Astrocyte (in vitro differentiated cells and primary cell): Measurements from ENCODE around the gene P2RY6. TPM values are rescaled to one million over a fixed set of nuclear protein-coding genes. Genes with fewer than 3 reads are reported as not detected.

ENCODE experiments used
- DNase-seq: peaks from one replicate; pipeline ENCODE4 v3.0.0-alpha.2; 2010; ENCODE audit warnings: low read depth
- FAIRE-seq: peaks from 2 replicates; lab custom pipeline; 2011; peaks lifted over from hg19 to GRCh38; lab: Jason Lieb, UNC
- H2AFZ ChIP-seq: 2 replicates; pipeline ENCODE4 v1.6.0; 2012; ENCODE audit warnings: low read depth, low read length, inconsistent platforms
- H3K27ac ChIP-seq: 2 replicates; pipeline ENCODE4 v1.5.1; 2011; ENCODE audit warnings: low read depth, low read length, inconsistent platforms
- H3K27me3 ChIP-seq: 2 replicates; pipeline ENCODE4 v1.6.0; 2011; ENCODE audit warnings: low read length, inconsistent platforms; ENCODE audit not compliant: insufficient read depth
- H3K36me3 ChIP-seq: 2 replicates; pipeline ENCODE4 v1.5.1; 2011; ENCODE audit warnings: low read length, inconsistent platforms; ENCODE audit not compliant: insufficient read depth
- H3K4me1 ChIP-seq: 2 replicates; pipeline ENCODE4 v1.5.1; 2011; ENCODE audit warnings: low read length, inconsistent platforms; ENCODE audit not compliant: insufficient read depth
- H3K4me2 ChIP-seq: 2 replicates; pipeline ENCODE4 v1.6.0; 2012; ENCODE audit warnings: low read length, inconsistent platforms
- H3K4me3 ChIP-seq: 2 replicates; pipeline ENCODE4 v1.5.1; 2011; ENCODE audit warnings: low read depth, mild to moderate bottlenecking, low read length, inconsistent platforms; ENCODE audit not compliant: insufficient read depth
- H3K79me2 ChIP-seq: 2 replicates; pipeline ENCODE4 v1.6.0; 2012; ENCODE audit warnings: mild to moderate bottlenecking, low read length, inconsistent platforms; ENCODE audit not compliant: insufficient read depth
- H3K9ac ChIP-seq: 2 replicates; pipeline ENCODE4 v1.6.0; 2012; ENCODE audit warnings: mild to moderate bottlenecking, low read length, inconsistent platforms
- H3K9me3 ChIP-seq: 2 replicates; pipeline ENCODE4 v1.5.1; 2012; ENCODE audit warnings: low read depth, mild to moderate bottlenecking, low read length, inconsistent platforms; ENCODE audit not compliant: insufficient read depth
- H4K20me1 ChIP-seq: 2 replicates; pipeline ENCODE4 v1.6.0; 2012; ENCODE audit warnings: low read length, inconsistent platforms; ENCODE audit not compliant: insufficient read depth
- H3K27ac Mint-ChIP-seq: one replicate; pipeline ENCODE4 v1.8.0; 2021; ENCODE audit warnings: mild to moderate bottlenecking, mixed read lengths; ENCODE audit not compliant: unreplicated experiment
- H3K27me3 Mint-ChIP-seq: one replicate; pipeline ENCODE4 v1.8.0; 2021; ENCODE audit warnings: low read depth, mixed read lengths; ENCODE audit not compliant: unreplicated experiment
- H3K36me3 Mint-ChIP-seq: one replicate; pipeline ENCODE4 v1.8.0; 2021; ENCODE audit warnings: low read depth, mixed read lengths; ENCODE audit not compliant: unreplicated experiment
- H3K4me1 Mint-ChIP-seq: one replicate; pipeline ENCODE4 v1.8.0; 2021; ENCODE audit warnings: low read depth, mixed read lengths; ENCODE audit not compliant: unreplicated experiment
- H3K4me3 Mint-ChIP-seq: one replicate; pipeline ENCODE4 v1.8.0; 2021; ENCODE audit warnings: mild to moderate bottlenecking, moderate library complexity, mixed read lengths; ENCODE audit not compliant: unreplicated experiment
- H3K9me3 Mint-ChIP-seq: one replicate; pipeline ENCODE4 v1.8.0; 2021; ENCODE audit warnings: mild to moderate bottlenecking, mixed read lengths; ENCODE audit not compliant: unreplicated experiment
- EZH2 ChIP-seq: IDR thresholded peaks from 2 replicates; pipeline ENCODE4 v1.6.1; 2012; ENCODE audit warnings: mild to moderate bottlenecking, low read length, inconsistent platforms; ENCODE audit not compliant: insufficient read depth
- total RNA-seq: library from RNA; stranded (reverse); gene quantifications from 2 replicates; pipeline ENCODE4 v1.2.1, GENCODE V29; 2021
- TF ChIP-seq, protein P1 (sequence below): IDR thresholded peaks from 2 replicates; pipeline ENCODE4 v1.5.1; 2011; ENCODE audit warnings: low read depth, mild to moderate bottlenecking, inconsistent platforms, low read length, moderate library complexity; ENCODE audit not compliant: insufficient read depth

The P2RY6 gene
- total RNA-seq, 1 donor from 2014 or later: 0.75 TPM

GRCh38 chr11:73316422-73316821 lies 44.3 kb downstream of the P2RY6 start:
- FAIRE-seq: no peak
- Mint-ChIP-seq H3K9me3 (no peaks in the 10 kb centered on the region), H3K4me3 (peak overlapping the region; percentile 4), H3K36me3 (peaks cover 15% of the 10 kb centered on the region), H3K4me1 (peaks cover 61% of the 10 kb centered on the region), H3K27me3 (no peaks in the 10 kb centered on the region), H3K27ac (peak overlapping the region; percentile 77)
- Histone ChIP-seq H3K4me2 (peak overlapping the region; percentile 13), H3K27ac (peak overlapping the region; percentile 79), H3K9ac (peak overlapping the region; percentile 70), H3K4me3 (no peak overlapping the region), H3K4me1 (peaks cover 70% of the 10 kb centered on the region), H3K79me2 (peaks cover 98% of the 10 kb centered on the region), H4K20me1 (peaks cover 84% of the 10 kb centered on the region), H3K9me3 (no peaks in the 10 kb centered on the region), H3K36me3 (no peaks in the 10 kb centered on the region), H3K27me3 (no peaks in the 10 kb centered on the region), H2AFZ (no peak overlapping the region)
- no peak for DNase-seq
- no peak for TF ChIP-seq EZH2
- TF ChIP-seq, protein P1, sequence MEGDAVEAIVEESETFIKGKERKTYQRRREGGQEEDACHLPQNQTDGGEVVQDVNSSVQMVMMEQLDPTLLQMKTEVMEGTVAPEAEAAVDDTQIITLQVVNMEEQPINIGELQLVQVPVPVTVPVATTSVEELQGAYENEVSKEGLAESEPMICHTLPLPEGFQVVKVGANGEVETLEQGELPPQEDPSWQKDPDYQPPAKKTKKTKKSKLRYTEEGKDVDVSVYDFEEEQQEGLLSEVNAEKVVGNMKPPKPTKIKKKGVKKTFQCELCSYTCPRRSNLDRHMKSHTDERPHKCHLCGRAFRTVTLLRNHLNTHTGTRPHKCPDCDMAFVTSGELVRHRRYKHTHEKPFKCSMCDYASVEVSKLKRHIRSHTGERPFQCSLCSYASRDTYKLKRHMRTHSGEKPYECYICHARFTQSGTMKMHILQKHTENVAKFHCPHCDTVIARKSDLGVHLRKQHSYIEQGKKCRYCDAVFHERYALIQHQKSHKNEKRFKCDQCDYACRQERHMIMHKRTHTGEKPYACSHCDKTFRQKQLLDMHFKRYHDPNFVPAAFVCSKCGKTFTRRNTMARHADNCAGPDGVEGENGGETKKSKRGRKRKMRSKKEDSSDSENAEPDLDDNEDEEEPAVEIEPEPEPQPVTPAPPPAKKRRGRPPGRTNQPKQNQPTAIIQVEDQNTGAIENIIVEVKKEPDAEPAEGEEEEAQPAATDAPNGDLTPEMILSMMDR: no peak

DNA sequence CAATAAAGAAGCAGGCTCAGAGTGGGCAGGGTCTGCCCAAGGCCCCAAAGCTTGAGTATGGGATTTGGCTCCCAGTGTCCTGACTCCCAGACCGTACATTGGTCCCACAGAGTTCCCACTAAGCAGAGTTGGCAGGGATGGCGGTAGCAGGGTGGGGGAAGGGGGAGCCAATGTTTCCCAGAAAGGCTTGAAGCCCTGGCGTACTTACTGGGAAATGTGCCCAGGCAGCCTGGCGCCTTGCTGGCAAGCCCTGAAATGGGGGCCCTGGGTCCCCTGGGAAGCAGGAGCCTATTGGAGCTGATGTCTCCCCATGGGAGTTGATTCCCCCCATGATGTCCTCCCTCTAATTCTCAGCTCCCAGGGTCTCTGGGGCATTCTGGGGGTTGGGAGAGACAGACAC lies 45.2 kb downstream of the P2RY6 start:
- Histone ChIP-seq H3K9me3 (no peaks in the 10 kb centered on the region), H4K20me1 (peaks cover 82% of the 10 kb centered on the region), H3K36me3 (no peaks in the 10 kb centered on the region), H3K79me2 (peaks cover 98% of the 10 kb centered on the region), H2AFZ (no peak overlapping the region), H3K9ac (no peak overlapping the region), H3K27ac (no peak overlapping the region), H3K4me2 (no peak overlapping the region), H3K27me3 (no peaks in the 10 kb centered on the region), H3K4me3 (no peak overlapping the region), H3K4me1 (peaks cover 70% of the 10 kb centered on the region)
- FAIRE-seq (no peak), DNase-seq (no peak)
- Mint-ChIP-seq H3K36me3 (peaks cover 12% of the 10 kb centered on the region), H3K4me3 (no peak overlapping the region), H3K27me3 (no peaks in the 10 kb centered on the region), H3K9me3 (no peaks in the 10 kb centered on the region), H3K27ac (no peak overlapping the region), H3K4me1 (peaks cover 62% of the 10 kb centered on the region)
- TF ChIP-seq, protein P1: no peak
- TF ChIP-seq EZH2: no peak

- H3K9me3 Mint-ChIP-seq: no peaks in the 10 kb centered on the region
- H4K20me1 ChIP-seq: peaks cover 82% of the 10 kb centered on the region
- no peaks in the 10 kb centered on the region for H3K27me3 Mint-ChIP-seq
- no peak overlapping the region for H3K27ac Mint-ChIP-seq
- no peak overlapping the region for H3K9ac ChIP-seq
- peaks cover 12% of the 10 kb centered on the region for H3K36me3 Mint-ChIP-seq
- no peak overlapping the region for H2AFZ ChIP-seq
- H3K4me3 Mint-ChIP-seq: no peak overlapping the region
- TF ChIP-seq, protein P1: no peak
- TF ChIP-seq EZH2: no peak
- no peaks in the 10 kb centered on the region for H3K9me3 ChIP-seq
- FAIRE-seq (no peak), DNase-seq (no peak)
- H3K27me3 ChIP-seq: no peaks in the 10 kb centered on the region
- H3K4me1 ChIP-seq: peaks cover 70% of the 10 kb centered on the region
- H3K4me3 ChIP-seq: no peak overlapping the region
- H3K4me1 Mint-ChIP-seq: peaks cover 63% of the 10 kb centered on the region
- H3K4me2 ChIP-seq: no peak overlapping the region
- peaks cover 98% of the 10 kb centered on the region for H3K79me2 ChIP-seq
- H3K36me3 ChIP-seq: no peaks in the 10 kb centered on the region
- no peak overlapping the region for H3K27ac ChIP-seq
Measured at GRCh38 chr11:73317803-73318202, 45.7 kb downstream of the P2RY6 start.
